Uterus (tissue), 4 donors: Measurements from ENCODE around the gene HAVCR2. TPM values are rescaled to one million over a fixed set of nuclear protein-coding genes. Genes with fewer than 3 reads are reported as not detected.

Source experiments
- DNase-seq, 2 donors: peaks; one replicate each; pipeline ENCODE4 v3.0.0-alpha.2; 2019 to 2020
- H3K27ac ChIP-seq, 2 donors: fragments of 200-600 bp; sonication (generic); 1 replicate in 1 of 2; 2 replicates in 1 of 2; pipeline ENCODE4 v1.5.1; 2016 to 2018
- H3K27me3 ChIP-seq, 2 donors: fragments of 200-600 bp; sonication (generic); one replicate each; pipeline ENCODE4 v1.5.1; 2018 to 2019; ENCODE audit warnings: control low read depth in 1 of 2
- H3K36me3 ChIP-seq, 2 donors: fragments of 200-600 bp; sonication (generic); one replicate each; pipeline ENCODE4 v1.5.1; 2019; ENCODE audit warnings: control low read depth in 1 of 2
- H3K4me1 ChIP-seq, 2 donors: fragments of 200-600 bp; sonication (generic); one replicate each; pipeline ENCODE4 v1.5.1; 2018 to 2019; ENCODE audit warnings: control low read depth in 1 of 2
- H3K4me3 ChIP-seq, 2 donors: fragments of 200-600 bp; sonication (generic); 1 replicate in 1 of 2; 2 replicates in 1 of 2; pipeline ENCODE4 v1.5.1; 2018 to 2019; ENCODE audit warnings: mild to moderate bottlenecking in 1 of 2
- H3K9me3 ChIP-seq, 2 donors: fragments of 200-600 bp; sonication (generic); one replicate each; pipeline ENCODE4 v1.5.1; 2019; ENCODE audit warnings: control low read depth in 1 of 2
- POLR2A ChIP-seq, 2 donors: fragments of 450-650 bp; IDR thresholded peaks; one replicate each; pipeline ENCODE4 v1.6.1; 2016; ENCODE audit warnings: antibody characterized with exemption in 2 of 2, mild to moderate bottlenecking in 1 of 2, moderate library complexity in 1 of 2
- intact Hi-C: fragments of 100-400 bp; cut with DNase I; formaldehyde crosslinking; loops from one replicate; pipeline ENCODE4 v1.15.1; 2023; ENCODE audit warnings: low total_unique reads
- total RNA-seq, 4 donors: library from RNA; depleted of rRNA in 3 of 4; stranded (reverse); fragments of >200 nt in 3 of 4; gene quantifications; one replicate each; pipeline versions ENCODE4 v1.1.0 to v1.2.4, GENCODE V29; 2014 to 2023
- TF ChIP-seq, protein P1 (sequence below), 4 experiments: fragments of 200-600 bp in 2 of 4; fragments of 450-650 bp in 2 of 4; sonication (generic) in 2 of 4; IDR thresholded peaks; one replicate each; pipeline ENCODE4 v1.5.1; 2016 to 2019; ENCODE audit warnings: antibody characterized with exemption in 4 of 4, mild to moderate bottlenecking in 2 of 4, moderate library complexity in 1 of 4
- donor health status: DM: yes; HTN: yes; CAD: no.

The HAVCR2 gene
- 1 to 10 TPM; 1.0 to 5.5 (median 2.3) TPM for total RNA-seq

DNA sequence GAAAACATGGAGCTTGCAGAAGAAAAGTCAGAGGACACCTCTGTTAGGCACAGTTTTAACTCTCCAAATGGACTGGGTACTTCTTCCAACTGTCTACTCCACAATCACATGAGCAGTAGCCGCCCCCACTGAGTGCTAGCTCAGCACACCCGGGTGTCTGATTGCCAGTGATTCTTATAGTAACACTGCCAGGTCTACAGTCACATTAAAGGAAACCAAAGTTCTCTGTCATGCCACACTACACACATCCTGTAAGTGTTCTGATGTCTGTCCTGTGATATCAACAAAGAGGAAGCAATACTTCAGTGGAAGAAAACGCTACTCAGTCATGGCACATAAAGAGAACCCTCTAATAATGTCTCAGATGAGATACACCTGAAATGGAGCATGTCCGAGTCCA, at the start of gene HAVCR2:
HAVCR2 (minus strand) TSS at position 69 of the 400 bp plus-strand sequence; CDS start at position 8, 61 bp downstream.
- no peak within 1 kb of the TSS for H3K27ac ChIP-seq
- intact Hi-C loops = no loop called here
- H3K4me3 ChIP-seq = no peak within 1 kb of the TSS
- H3K9me3 ChIP-seq = no peaks in the 10 kb centered on the region
- no peaks in the 10 kb centered on the region for H3K36me3 ChIP-seq
- H3K4me1 ChIP-seq = no peaks in the 10 kb centered on the region
- no peak for TF ChIP-seq POLR2A (IDR thresholded peaks at IDR 0.05)
- TF ChIP-seq, protein P1, sequence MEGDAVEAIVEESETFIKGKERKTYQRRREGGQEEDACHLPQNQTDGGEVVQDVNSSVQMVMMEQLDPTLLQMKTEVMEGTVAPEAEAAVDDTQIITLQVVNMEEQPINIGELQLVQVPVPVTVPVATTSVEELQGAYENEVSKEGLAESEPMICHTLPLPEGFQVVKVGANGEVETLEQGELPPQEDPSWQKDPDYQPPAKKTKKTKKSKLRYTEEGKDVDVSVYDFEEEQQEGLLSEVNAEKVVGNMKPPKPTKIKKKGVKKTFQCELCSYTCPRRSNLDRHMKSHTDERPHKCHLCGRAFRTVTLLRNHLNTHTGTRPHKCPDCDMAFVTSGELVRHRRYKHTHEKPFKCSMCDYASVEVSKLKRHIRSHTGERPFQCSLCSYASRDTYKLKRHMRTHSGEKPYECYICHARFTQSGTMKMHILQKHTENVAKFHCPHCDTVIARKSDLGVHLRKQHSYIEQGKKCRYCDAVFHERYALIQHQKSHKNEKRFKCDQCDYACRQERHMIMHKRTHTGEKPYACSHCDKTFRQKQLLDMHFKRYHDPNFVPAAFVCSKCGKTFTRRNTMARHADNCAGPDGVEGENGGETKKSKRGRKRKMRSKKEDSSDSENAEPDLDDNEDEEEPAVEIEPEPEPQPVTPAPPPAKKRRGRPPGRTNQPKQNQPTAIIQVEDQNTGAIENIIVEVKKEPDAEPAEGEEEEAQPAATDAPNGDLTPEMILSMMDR (IDR thresholded peaks at IDR 0.05) = no peak
- DNase-seq = no peak
- H3K27me3 ChIP-seq = no peaks in the 10 kb centered on the region

DNA sequence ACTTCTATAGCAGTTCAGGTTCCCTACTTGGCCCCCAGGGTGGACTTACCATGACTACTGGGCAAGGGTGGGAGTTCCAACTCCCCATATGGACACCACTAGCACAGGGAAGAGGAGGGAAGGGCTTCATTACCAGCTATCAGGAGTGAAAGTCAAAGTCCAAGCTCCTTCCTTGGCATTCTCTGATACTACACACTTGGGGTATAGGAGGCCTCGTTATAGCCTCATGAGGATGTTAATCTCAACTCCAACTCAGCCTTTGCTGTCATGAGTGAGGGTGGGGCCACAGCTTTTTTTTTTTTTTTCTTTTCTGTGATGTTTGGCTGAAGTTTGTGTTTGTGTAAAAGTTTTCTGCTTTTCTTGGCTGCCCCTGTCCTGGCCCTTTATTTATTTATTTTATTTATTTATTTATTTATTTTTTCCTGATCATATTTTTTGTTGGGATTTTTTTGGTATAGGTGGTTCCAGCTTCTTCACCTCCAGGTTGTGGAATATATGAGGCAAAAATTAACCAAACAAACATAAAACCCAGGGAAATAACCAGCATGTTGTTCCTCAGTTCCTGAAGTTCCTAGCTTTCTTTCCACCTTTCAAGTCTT, 48.5 kb upstream of the HAVCR2 start:
- DNase-seq = no peak
- intact Hi-C loops = no loop called here
- TF ChIP-seq, protein P1 (IDR thresholded peaks at IDR 0.05) = no peak
- no peak for TF ChIP-seq POLR2A (IDR thresholded peaks at IDR 0.05)

DNA sequence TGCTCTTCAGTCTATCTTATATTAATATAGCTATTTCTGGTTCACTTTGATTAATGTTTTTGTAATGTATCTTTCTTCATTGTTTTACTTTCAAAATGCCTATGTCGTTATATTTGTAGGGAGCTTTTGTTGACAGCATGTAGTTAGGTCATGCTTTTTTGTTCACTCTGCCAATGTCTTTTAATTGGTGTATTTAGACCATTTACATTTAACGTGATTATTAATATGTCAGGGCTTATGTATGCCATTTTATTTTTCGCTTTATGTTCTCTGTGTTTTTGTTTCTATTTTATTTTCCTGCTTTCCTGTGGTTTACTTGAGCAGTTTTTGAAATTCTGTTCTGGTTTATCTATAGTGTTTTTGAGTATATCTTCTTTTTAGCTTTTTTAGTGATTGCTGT, 46.5 kb upstream of the HAVCR2 start:
- Histone ChIP-seq H3K9me3 (no peaks in the 10 kb centered on the region), H3K36me3 (no peaks in the 10 kb centered on the region), H3K27me3 (no peaks in the 10 kb centered on the region), H3K4me1 (no peaks in the 10 kb centered on the region), H3K27ac (no peak overlapping the region), H3K4me3 (no peak overlapping the region)
- intact Hi-C loops = no loop called here
- TF ChIP-seq, protein P1 (IDR thresholded peaks at IDR 0.05) = no peak
- no peak for TF ChIP-seq POLR2A (IDR thresholded peaks at IDR 0.05)
- DNase-seq = no peak

More for the DNA sequence above, 48.5 kb upstream of the HAVCR2 start:
- Histone ChIP-seq H3K27ac (no peak overlapping the region), H3K36me3 (no peaks in the 10 kb centered on the region), H3K27me3 (no peaks in the 10 kb centered on the region), H3K4me3 (no peak overlapping the region), H3K9me3 (no peaks in the 10 kb centered on the region), H3K4me1 (no peaks in the 10 kb centered on the region)

DNA sequence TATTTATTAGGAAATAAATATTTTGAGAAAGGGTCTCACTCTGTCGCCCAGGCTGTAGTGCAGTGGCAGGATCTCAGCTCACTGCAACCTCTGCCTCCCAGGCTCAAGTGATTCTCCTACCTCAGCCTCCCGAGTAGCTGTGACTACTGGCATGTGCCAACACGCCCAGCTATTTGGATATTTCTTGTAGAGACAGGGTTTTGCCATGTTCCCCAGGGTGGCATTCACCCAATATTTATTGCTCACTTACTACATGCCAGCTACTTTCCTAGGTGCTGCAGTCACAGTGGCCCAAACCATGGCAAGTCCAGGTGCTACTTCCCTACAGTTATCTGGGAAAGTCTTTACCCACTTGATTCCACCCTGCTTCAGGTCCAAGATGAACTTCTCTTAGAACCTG, 42.2 kb upstream of the HAVCR2 start:
- Histone ChIP-seq H3K9me3 (no peaks in the 10 kb centered on the region), H3K27ac (no peak overlapping the region), H3K36me3 (no peaks in the 10 kb centered on the region), H3K4me3 (no peak overlapping the region), H3K4me1 (no peaks in the 10 kb centered on the region), H3K27me3 (no peaks in the 10 kb centered on the region)
- TF ChIP-seq, protein P1 (IDR thresholded peaks at IDR 0.05) = no peak
- no peak for TF ChIP-seq POLR2A (IDR thresholded peaks at IDR 0.05)
- no peak for DNase-seq
- intact Hi-C loops = no loop called here

DNA sequence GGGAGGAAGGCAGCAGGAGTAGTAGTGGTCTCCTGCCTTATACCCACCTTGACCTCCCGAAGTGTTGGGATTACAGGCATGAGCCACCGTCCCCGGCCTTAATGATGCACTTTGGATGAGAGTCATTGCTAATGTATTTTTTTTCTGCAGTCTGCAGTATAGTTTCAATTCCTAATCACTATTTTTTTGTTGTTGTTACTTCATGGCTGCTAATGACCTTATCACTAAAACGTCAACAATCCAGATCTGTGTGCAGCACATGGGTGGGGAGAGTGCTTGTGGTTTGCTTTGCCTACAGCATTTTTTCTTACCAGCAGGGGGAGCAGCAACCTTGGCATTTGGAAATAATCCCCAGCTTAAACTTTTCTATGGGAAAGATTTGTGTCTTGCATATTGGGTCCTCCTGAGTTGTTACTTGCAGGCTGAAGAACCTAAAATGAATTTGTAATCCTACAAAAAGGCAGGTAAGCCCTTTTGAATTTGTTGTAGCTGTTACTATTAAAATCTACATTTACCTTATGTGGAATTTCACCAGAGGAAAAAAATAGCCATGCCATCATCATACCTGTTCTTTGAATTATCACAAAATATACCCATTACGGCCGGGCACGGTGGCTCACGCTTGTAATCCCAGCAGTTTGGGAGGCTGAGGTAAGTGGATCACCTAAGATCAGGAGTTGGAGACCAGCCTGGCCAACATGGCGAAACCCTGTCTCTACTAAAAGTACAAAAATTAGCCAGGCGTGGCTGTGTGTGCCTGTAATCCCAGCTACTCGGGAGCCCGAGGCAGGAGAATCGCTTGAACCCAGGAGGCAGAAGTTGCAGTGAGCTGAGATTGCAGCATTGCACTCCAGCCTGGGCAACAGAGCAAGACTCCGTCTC, 40.1 kb upstream of the HAVCR2 start:
- intact Hi-C loops = no loop called here
- no peaks in the 10 kb centered on the region for H3K36me3 ChIP-seq
- H3K4me3 ChIP-seq = no peak overlapping the region
- no peak overlapping the region for H3K27ac ChIP-seq
- TF ChIP-seq, protein P1 (IDR thresholded peaks at IDR 0.05) = peak; percentile 63 to 82 (median 68)
- no peak for TF ChIP-seq POLR2A (IDR thresholded peaks at IDR 0.05)
- no peaks in the 10 kb centered on the region for H3K9me3 ChIP-seq
- no peaks in the 10 kb centered on the region for H3K4me1 ChIP-seq
- H3K27me3 ChIP-seq = no peaks in the 10 kb centered on the region
- peak; percentile 39 to 46 for DNase-seq
